Activated naive CD4-positive, alpha-beta T cell treated with anti-CD3 and anti-CD28 coated beads, Interleukin-2, amount 50 U/mL, for 24 hours (primary cell): ENCODE measurements around the gene DGKQ.

Source experiments
- H3K27ac Mint-ChIP-seq: one replicate; pipeline ENCODE4 v1.8.0; 2021; ENCODE audit warnings: mild to moderate bottlenecking, mixed read lengths
- H3K27me3 Mint-ChIP-seq: one replicate; pipeline ENCODE4 v1.8.0; 2021; ENCODE audit warnings: mixed read lengths
- H3K36me3 Mint-ChIP-seq: one replicate; pipeline ENCODE4 v1.8.0; 2021; ENCODE audit warnings: mixed read lengths
- H3K4me1 Mint-ChIP-seq: one replicate; pipeline ENCODE4 v1.8.0; 2021; ENCODE audit warnings: mixed read lengths
- H3K4me3 Mint-ChIP-seq: one replicate; pipeline ENCODE4 v1.8.0; 2021; ENCODE audit warnings: mild to moderate bottlenecking, mixed read lengths
- H3K9me3 Mint-ChIP-seq: one replicate; pipeline ENCODE4 v1.8.0; 2021; ENCODE audit warnings: mixed read lengths

The DGKQ gene

DNA sequence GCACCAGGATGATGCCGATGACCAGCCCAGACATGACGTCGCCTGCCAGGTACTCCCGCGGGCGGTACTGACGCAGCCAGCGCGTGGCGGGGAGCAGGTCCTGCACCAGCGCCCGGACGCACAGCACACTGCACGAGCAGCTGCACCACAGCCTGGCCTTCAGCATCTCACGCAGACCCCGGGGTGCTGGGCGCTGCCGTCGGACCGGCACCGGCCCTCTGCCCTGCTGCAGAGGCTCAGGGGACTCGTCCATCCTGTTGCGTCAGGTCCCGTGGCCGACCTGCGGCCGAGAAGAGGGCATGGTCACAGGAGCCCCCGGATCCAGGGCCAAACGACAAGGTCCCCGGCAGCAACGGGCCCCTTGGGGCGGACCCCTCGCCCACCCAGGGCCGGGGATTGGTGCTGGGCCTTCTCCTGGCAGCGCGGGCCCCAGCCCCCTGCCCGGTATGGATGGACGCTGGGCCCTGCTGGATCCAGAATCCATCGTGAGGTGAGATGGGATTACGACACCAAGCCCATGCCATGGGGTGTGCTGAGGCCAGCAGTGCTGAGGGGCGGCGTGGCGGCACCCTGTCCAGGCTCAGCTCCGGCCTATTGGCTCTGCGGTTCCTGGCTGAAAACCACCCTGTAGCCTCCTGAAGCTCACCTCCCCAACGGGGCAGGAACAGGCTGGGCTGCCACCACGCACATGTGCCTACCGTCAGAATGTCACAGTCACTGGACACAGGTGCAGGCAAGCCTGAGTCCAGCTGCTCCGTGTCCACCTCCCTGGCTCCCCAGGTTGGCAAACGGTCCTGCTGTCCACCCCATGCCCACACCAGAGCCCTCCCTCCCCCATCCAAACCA is 18.3 kb upstream of the DGKQ start:
- no peaks in the 10 kb centered on the region for H3K36me3 Mint-ChIP-seq
- no peaks in the 10 kb centered on the region for H3K9me3 Mint-ChIP-seq
- no peak overlapping the region for H3K27ac Mint-ChIP-seq
- no peaks in the 10 kb centered on the region for H3K27me3 Mint-ChIP-seq
- no peaks in the 10 kb centered on the region for H3K4me1 Mint-ChIP-seq
- no peak overlapping the region for H3K4me3 Mint-ChIP-seq

DNA sequence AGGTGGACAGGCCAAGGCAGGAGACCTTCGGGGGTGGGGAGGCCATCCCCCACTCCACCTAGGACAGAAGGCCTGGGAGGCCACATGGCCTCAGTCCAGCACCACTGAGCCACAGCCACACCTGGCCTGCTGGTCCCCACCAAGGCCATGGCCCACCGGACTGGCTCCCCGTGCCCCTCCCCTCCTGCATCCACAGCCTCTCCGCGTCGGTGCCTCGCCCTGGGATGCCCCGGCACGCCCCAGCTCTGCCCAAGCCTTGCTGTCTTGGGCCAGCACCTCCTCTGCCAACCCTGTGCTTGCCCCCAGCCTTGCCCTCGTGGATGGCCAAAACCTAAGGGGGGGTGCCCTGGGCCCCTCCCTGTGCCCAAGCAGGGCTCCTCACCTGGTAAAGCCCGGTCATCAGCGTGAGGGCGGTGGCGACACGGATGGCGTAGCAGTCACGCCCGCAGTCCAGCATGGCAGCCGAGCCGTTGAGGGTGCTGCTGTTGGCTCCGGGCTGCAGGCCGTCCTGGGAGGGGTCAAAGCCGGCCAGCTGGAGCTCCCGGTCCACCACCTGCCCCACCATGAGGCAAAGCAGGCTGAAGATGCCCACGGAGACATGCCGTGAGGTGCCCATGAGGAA is 17.5 kb upstream of the DGKQ start:
- no peaks in the 10 kb centered on the region for H3K36me3 Mint-ChIP-seq
- peaks cover 7% of the 10 kb centered on the region for H3K4me1 Mint-ChIP-seq
- H3K4me3 Mint-ChIP-seq = no peak overlapping the region
- no peak overlapping the region for H3K27ac Mint-ChIP-seq
- H3K27me3 Mint-ChIP-seq = no peaks in the 10 kb centered on the region
- H3K9me3 Mint-ChIP-seq = no peaks in the 10 kb centered on the region

DNA sequence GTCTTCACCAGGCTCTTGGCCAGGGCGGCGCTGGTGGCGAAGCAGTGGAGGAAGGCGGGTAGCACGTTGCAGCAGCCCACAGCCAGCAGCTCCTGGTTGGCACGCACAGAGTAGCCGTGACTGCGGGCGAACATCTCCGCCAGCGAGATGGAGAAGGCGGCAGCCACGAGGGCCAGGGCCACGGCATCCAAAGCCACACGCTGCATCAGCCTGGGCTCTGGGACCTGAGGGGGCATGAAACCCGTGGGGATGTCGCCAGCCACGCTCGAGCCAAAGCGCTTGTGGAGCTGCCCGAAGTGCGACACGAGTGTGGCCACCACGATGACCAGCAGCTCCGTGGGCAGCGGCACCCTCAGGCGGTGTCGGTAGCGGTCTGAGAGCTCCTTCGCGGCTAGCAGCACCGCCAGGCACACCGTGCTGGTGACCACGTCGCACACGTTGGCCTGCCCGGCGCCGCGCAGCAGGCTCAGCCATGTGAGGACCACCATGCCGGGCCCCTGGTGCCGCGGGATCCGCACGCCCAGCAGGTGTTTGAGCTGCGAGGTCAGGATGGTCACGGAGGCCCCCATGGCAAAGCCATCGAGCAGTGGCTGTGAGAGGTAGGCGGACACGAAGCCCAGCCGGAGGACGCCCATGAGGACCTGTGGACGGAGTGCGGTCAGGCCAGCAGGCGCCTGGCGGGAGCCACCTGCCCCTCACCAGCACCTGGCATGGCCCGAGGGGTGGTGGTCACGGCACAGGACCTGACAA is 16.5 kb upstream of the DGKQ start:
- H3K36me3 Mint-ChIP-seq = no peaks in the 10 kb centered on the region
- no peaks in the 10 kb centered on the region for H3K9me3 Mint-ChIP-seq
- H3K27ac Mint-ChIP-seq = no peak overlapping the region
- H3K27me3 Mint-ChIP-seq = no peaks in the 10 kb centered on the region
- no peak overlapping the region for H3K4me3 Mint-ChIP-seq
- H3K4me1 Mint-ChIP-seq = peaks cover 15% of the 10 kb centered on the region

DNA sequence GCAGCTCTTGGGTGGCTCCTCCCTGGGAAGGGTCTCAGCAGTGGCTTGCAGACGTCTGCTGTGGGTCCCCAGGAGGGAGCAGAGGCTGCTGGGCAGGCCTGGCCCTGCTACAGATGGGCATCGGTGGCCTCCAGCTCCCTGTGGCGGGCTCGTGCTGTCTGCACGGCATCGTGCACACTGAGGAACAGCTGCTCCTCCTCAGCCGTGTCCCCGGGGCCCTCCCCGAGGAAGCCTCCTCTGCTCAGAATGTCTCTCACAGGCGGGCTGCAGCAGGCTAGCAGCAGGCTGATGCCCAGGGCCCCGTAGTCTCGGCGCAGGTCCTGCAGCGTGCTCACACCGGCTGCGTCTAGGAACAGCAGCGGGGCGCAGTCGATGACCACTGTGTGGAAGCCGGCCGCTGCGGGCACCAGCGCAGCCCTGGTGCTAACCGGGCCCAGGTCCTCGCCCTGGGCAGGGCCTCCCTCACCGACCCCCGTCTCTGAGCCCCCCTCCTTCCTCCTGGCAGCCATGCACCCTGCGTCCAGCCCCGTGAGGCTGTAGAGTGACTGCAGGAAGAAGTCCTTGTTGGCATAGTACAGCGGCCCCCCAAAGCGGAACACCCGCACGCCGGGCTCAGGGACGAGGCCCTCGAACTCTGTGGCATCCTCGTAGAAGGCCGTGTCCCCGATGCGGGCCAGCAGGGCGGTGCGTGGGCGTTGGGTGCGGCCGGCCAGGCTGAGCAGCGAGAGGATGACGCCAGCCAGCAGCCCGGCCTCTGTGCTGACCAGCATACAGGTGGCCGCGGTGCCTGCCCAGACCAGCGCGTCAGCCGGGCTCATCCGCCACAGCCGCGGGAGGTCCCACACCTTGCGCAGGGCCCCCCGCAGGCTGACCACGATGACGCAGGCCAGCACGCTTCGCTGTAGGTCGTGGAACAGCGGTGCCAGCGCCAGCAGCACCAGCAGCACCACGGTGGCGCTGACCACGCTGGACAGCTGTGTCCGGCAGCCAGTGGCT is 15.7 kb upstream of the DGKQ start:
- H3K27ac Mint-ChIP-seq = no peak overlapping the region
- H3K27me3 Mint-ChIP-seq = no peaks in the 10 kb centered on the region
- no peaks in the 10 kb centered on the region for H3K36me3 Mint-ChIP-seq
- no peaks in the 10 kb centered on the region for H3K9me3 Mint-ChIP-seq
- H3K4me3 Mint-ChIP-seq = no peak overlapping the region
- H3K4me1 Mint-ChIP-seq = peaks cover 23% of the 10 kb centered on the region

DNA sequence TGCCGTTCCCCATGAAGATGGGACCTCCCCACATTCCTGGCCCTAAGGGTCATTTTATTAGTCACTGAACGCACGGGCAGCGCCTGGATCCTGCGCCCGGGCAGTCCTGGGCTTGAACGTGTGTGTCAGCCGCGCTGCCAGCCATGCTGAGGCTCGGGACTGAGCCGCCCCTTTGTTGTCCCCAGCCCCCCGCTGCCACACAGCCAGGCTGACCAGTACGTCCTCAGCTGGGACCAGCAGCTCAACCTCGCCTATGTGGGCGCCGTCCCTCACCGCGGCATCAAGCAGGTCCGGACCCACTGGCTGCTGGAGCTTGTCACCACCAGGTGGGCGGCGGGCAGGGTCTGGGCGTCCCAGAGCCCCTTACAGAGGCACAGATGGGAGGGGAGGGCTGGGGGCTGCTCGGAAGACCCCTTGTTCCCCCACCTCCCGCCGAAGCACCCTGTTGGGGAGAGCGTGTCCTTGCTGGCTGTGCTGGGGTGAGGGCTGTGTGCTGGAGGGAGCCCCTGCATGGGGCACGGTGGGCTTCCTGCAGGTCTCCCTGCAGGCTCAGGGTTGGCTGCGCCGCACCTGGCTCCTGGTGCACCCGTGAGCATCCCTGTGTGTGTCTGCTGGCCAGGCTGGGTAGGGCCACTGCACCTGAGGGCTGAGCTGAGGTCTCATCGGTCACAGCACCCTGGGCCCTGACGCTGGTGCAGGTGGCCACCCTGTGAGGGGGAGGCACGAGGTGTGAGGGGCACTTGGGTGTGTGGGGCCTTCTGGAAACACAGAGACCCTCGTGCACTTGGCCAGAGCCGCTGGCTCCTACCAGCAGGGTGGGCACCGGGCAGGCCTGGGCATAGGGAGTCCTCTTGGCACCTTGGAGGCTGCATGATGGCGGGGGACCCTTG is 14.5 kb upstream of the DGKQ start:
- H3K27ac Mint-ChIP-seq = no peak overlapping the region
- no peaks in the 10 kb centered on the region for H3K9me3 Mint-ChIP-seq
- peaks cover 23% of the 10 kb centered on the region for H3K4me1 Mint-ChIP-seq
- peak overlapping the region; percentile 84 for H3K4me3 Mint-ChIP-seq
- H3K27me3 Mint-ChIP-seq = no peaks in the 10 kb centered on the region
- no peaks in the 10 kb centered on the region for H3K36me3 Mint-ChIP-seq

DNA sequence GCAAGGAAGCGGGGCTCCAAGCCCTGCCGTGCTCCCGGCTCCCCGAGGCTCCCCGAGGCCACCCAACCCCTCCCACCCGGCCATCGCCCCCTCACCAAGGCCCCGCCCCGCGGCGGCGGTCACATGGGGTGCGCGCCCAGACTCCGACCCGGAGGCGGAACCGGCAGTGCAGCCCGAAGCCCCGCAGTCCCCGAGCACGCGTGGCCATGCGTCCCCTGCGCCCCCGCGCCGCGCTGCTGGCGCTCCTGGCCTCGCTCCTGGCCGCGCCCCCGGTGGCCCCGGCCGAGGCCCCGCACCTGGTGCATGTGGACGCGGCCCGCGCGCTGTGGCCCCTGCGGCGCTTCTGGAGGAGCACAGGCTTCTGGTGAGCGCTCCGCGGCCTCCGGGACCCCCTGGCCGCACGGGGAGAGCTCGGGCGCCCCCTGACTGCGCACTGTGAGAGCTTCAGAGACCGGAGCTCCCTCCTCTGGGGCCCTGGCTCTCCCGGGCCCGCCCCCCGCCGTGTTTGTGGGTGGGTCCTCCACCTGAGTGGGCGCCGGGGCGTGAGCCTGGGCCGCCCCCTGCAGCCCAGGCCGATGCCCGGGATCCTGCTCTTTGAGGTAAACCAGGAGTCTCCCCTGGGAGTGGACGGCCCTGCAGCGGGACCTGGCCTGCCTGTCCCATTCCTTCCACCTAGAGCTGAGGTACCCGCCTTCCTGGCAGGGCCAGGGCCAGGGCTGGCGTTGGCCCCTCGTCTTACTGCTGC is 13.7 kb upstream of the DGKQ start, which contains the start of gene IDUA:
Gene IDUA (plus strand): TSS at position 166 of the 745 bp plus-strand sequence. CDS start 41 bp downstream, at position 207.
- Mint-ChIP-seq H3K4me1 (peaks cover 23% of the 10 kb centered on the region), H3K36me3 (no peaks in the 10 kb centered on the region), H3K27ac (peak within 1 kb of the TSS; percentile 87), H3K4me3 (peak within 1 kb of the TSS; percentile 92), H3K9me3 (no peaks in the 10 kb centered on the region), H3K27me3 (no peaks in the 10 kb centered on the region)

DNA sequence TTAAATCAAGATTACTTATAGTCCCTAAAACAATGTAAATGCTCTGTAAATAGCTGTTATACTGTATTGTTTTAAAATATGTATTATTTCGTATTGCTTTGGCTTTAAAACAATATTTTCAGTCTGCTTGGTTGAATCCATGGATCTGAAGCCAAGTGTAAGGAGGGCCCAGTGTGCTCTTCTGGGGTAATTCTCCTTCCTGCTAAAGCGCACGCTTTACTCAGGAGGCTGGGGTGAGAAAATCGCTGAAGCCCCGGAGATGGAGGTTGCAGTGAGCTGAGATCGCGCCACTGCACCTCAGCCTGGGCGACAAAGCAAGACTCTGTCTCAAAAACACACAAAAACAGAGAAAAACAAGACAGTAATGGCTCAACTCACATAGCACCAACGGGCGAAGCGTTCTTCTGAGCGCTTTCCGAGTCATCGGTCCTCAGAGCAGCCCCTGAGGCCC is 13.1 kb upstream of the DGKQ start:
- Mint-ChIP-seq H3K9me3 (no peaks in the 10 kb centered on the region), H3K4me3 (peak overlapping the region; percentile 92), H3K4me1 (peaks cover 23% of the 10 kb centered on the region), H3K27ac (peak overlapping the region; percentile 87), H3K27me3 (no peaks in the 10 kb centered on the region), H3K36me3 (no peaks in the 10 kb centered on the region)

DNA sequence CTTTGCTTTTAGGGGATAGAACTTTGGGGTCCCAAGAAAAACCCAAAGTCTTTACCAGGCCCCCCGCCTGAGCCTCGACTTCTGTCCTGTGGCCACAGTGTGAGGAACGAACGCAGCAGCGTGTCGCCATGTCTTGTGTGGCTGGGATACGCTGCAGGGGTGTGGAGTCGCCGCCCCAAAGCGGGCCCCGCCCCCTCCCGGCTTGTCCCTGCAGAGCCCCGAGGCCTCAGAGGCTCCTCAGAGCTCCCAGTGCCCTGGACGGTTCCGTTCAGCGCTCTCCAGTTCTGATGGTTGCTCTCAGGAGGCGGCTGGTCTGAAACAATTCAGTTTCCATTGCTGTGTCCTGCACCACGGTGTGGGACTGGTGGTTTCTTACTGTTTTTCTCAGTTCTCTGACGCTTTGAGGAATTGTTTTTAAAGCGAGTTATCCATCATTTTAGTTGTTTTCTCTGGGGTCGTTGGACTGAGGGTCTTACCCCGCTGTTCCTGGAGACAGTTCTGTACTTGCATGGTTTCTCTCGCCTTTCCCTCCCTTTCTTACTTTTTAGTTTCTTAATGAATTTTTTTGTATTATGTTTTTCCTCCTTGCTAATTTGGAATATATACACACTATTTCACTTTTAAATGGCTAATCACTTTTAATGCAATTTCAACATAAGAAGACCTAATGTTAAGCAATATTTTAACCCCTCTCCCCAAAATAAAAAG is 11.9 kb upstream of the DGKQ start:
- Mint-ChIP-seq H3K36me3 (no peaks in the 10 kb centered on the region), H3K27me3 (no peaks in the 10 kb centered on the region), H3K9me3 (no peaks in the 10 kb centered on the region), H3K27ac (no peak overlapping the region), H3K4me3 (peak overlapping the region; percentile 92), H3K4me1 (peaks cover 23% of the 10 kb centered on the region)

DNA sequence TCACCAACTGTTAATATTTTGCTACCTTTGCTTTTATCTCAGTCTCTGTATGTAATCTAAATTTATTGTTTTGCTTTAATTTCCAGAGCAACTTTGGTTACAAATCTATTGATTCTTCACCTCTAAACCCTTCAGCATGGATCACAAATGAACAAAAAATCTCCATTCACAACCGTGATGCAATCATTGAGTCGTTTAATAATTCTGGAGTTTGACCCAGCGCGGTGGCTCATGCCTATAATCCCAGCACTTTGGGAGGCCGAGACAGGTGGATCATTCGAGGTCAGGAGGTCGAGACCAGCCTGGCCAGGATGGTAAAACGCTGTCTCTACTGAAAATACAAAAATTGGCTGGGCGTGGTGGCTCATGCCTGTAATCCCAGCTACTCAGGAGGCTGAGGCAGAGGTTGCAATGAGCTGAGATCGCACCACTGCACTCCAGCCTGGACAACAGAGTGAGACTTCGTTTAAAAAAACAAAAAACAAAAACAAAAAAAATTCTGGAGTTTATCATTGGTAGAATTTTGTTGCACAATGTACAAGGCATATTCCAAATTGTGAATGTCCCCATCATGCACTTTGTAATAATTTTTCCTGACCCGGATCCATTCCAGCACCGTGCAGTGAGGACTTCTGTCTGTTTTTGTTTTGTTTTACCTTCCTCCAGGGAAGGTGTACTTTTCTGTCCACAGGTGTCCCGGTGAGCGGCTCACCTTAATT is 11.1 kb upstream of the DGKQ start:
- Mint-ChIP-seq H3K4me1 (peaks cover 23% of the 10 kb centered on the region), H3K27ac (no peak overlapping the region)

DNA sequence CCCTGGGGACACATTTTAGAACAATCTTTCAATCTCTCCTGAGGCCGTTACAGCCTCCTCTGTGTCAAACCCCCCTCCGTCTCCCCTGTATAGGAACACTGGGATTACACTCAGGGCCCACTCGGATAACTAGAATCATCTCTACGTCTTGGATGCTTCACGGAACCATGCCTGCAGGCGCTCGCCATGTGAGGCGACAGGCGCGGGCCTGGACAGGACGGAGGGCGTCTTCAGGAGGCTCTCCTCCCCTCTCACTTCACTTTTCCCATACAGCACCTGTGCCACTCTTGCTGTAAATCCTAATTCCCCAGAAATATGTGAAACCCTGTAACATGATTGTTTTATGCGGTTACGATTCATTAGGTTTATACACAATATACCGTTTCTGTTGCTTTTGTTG is 9.4 kb upstream of the DGKQ start:
- Mint-ChIP-seq H3K4me3 (no peak overlapping the region), H3K36me3 (no peaks in the 10 kb centered on the region), H3K9me3 (no peaks in the 10 kb centered on the region), H3K4me1 (peaks cover 23% of the 10 kb centered on the region), H3K27ac (no peak overlapping the region), H3K27me3 (no peaks in the 10 kb centered on the region)

More for the DNA sequence above, 11.1 kb upstream of the DGKQ start:
- Mint-ChIP-seq H3K9me3 (no peaks in the 10 kb centered on the region), H3K27me3 (no peaks in the 10 kb centered on the region), H3K4me3 (peak overlapping the region; percentile 92), H3K36me3 (no peaks in the 10 kb centered on the region)

DNA sequence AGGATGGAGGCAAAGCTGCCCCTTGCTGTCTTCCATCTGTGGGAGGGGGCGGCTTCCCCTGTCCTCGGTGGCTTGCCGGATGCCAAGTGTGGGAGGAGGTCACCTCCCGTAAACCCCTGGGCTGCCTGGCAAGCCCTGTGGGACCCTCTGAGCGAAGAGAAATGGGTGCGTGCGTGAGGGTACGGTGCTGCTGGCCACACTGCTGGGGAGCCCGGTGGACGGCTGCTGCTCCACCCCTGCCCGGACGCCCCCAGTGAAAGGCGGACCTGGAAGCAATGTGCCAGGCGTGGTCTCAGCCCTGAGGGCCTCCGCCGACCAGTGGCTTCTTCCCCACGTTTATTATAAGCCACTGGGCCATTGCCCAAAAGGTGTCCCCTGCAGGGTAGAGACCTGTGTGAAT is 8.9 kb upstream of the DGKQ start:
- H3K4me3 Mint-ChIP-seq = no peak overlapping the region
- H3K9me3 Mint-ChIP-seq = no peaks in the 10 kb centered on the region
- H3K27ac Mint-ChIP-seq = no peak overlapping the region
- no peaks in the 10 kb centered on the region for H3K36me3 Mint-ChIP-seq
- no peaks in the 10 kb centered on the region for H3K27me3 Mint-ChIP-seq
- H3K4me1 Mint-ChIP-seq = peaks cover 23% of the 10 kb centered on the region

DNA sequence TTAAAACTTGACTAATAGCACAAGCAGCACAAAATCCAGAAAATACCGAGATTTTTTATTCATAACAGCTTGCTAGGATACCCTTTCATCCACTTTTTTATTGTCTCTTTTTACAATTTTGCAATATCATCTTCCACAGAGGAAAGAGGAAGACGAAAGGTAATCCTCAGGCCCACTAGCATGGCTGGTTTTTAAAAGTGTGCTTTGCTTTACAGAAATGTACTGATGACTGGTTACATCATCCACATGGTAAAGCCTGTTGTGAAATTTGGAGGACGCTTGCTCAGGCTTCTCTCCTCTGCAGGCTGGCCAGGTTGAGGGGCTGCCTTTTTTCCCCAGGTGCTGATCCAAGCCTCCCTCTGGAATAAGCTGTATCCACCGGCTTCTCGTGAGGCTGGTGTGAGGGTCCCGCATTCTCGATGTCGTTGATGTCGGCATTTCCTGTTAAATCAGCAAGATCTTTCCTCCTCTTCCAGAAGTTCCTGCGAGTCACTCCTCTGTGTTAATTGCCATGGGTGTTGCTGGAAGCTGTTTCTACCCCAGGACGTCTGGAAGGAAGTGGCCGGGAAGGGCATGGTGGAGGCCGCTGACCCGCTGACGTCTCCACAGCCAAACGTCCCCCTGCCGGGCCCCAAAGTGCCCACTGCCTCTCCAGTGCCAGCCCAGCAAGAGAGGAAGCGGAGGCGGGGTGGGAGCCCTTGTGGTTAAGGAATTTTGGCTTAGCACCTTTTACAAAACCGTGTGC is 5.8 kb upstream of the DGKQ start:
- Mint-ChIP-seq H3K9me3 (no peaks in the 10 kb centered on the region), H3K4me1 (peaks cover under 1% of the 10 kb centered on the region), H3K27me3 (no peaks in the 10 kb centered on the region), H3K4me3 (no peak overlapping the region), H3K27ac (no peak overlapping the region), H3K36me3 (no peaks in the 10 kb centered on the region)
